Measurements from ENCODE around the gene MBTPS1. TPM values are rescaled to one million over a fixed set of nuclear protein-coding genes. Genes with fewer than 3 reads are reported as not detected.
"Not testable (repeated sequence)": the region's sequence is repeated elsewhere in the genome, so short reads cannot be mapped to it uniquely, and the experiment has no call there.

MBTPS1 gene
- total RNA-seq, 4 donors from 2014 or later, result 36.3 to 77.6 (median 53.0) TPM

- no peak overlapping the region for H3K27ac ChIP-seq
- no peaks in the 10 kb centered on the region for H3K27me3 ChIP-seq
- peaks cover 0 to 3% (median 0%) of the 10 kb centered on the region in 3 donors for H3K4me1 ChIP-seq
- H3K4me3 ChIP-seq, result no peak overlapping the region
- peaks cover 0 to 64% (median 8%) of the 10 kb centered on the region in 3 donors for H3K36me3 ChIP-seq
- no peak for DNase-seq
- intact Hi-C loops (cut with DNase I), result no loop called here
- H3K9me3 ChIP-seq, result no peaks in the 10 kb centered on the region
- WGBS, 2 donors, result 78 to 85% methylated on average over 7 of the region's 7 CpGs
- no peak for TF ChIP-seq POLR2A (IDR thresholded peaks at IDR 0.05)
- TF ChIP-seq, protein P1, sequence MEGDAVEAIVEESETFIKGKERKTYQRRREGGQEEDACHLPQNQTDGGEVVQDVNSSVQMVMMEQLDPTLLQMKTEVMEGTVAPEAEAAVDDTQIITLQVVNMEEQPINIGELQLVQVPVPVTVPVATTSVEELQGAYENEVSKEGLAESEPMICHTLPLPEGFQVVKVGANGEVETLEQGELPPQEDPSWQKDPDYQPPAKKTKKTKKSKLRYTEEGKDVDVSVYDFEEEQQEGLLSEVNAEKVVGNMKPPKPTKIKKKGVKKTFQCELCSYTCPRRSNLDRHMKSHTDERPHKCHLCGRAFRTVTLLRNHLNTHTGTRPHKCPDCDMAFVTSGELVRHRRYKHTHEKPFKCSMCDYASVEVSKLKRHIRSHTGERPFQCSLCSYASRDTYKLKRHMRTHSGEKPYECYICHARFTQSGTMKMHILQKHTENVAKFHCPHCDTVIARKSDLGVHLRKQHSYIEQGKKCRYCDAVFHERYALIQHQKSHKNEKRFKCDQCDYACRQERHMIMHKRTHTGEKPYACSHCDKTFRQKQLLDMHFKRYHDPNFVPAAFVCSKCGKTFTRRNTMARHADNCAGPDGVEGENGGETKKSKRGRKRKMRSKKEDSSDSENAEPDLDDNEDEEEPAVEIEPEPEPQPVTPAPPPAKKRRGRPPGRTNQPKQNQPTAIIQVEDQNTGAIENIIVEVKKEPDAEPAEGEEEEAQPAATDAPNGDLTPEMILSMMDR (IDR thresholded peaks at IDR 0.05), result no peak
Observed at GRCh38 chr16:84124257-84125073, 7.7 kb upstream of the MBTPS1 start.

DNA sequence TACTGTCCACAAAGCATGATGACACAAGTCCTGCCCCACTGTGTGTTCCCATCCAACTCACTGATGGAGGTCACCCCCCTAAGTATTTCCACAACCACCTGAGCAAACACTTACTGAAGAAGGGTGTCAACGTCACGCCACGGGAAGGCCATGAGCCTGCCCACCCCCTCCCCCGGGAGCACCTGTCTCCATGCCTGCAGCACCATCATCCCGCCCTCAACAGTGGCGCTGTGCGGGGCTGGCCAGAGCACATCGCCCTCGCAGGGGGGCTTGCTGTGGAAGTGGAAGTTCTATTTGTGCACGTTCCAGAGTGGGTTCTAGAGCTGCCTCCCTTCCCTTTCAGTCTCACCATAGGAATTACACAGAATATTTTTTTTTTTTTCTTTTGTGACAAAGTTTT lies 4.3 kb upstream of the MBTPS1 start:
- 87 to 93% methylated on average over 10 of the region's 10 CpGs for WGBS, 2 donors
- no peak for DNase-seq
- intact Hi-C loops (cut with DNase I), result no loop called here
- no peak overlapping the region for H3K4me3 ChIP-seq
- peaks cover 0 to 20% (median 6%) of the 10 kb centered on the region in 3 donors for H3K4me1 ChIP-seq
- TF ChIP-seq, protein P1 (IDR thresholded peaks at IDR 0.05), result no peak
- TF ChIP-seq POLR2A (IDR thresholded peaks at IDR 0.05), result no peak
- no peak overlapping the region for H3K27ac ChIP-seq
- no peaks in the 10 kb centered on the region for H3K27me3 ChIP-seq
- no peaks in the 10 kb centered on the region for H3K9me3 ChIP-seq
- peaks cover 0 to 33% (median 0%) of the 10 kb centered on the region in 3 donors for H3K36me3 ChIP-seq

DNA sequence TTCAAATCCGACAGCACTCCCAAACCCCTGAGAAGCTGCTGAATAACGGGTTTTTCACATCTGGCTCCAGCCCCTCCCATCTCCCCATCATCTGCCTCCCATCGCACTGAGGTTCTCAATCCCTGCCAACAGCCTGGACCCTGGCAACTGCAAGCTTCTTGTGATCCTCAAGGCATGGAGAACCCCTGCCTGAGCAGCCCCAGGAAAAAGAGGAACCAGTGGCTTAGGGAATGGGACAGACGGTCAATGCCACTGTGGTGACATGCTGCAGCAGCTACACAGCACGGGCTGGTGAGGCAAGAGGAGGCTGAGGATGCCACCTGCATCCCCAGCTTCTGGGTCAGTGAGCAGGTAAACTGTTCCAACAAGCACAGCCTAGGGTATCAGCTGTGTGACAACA lies 3.3 kb upstream of the MBTPS1 start:
- intact Hi-C loops (cut with DNase I), result no loop called here
- Histone ChIP-seq H3K4me1 (peaks cover 9 to 29% (median 14%) of the 10 kb centered on the region in 3 donors), H3K27ac (no peak overlapping the region), H3K36me3 (peaks cover 0 to 27% (median 0%) of the 10 kb centered on the region in 3 donors), H3K27me3 (no peaks in the 10 kb centered on the region), H3K4me3 (no peak overlapping the region), H3K9me3 (no peaks in the 10 kb centered on the region)
- no peak for TF ChIP-seq POLR2A (IDR thresholded peaks at IDR 0.05)
- TF ChIP-seq, protein P1 (IDR thresholded peaks at IDR 0.05), result no peak
- DNase-seq, result no peak
- 67 to 88% methylated on average over 3 to 4 of the region's 5 CpGs for WGBS, 2 donors

GRCh38 chr16:84119368-84119767 lies 2.6 kb upstream of the MBTPS1 start:
- intact Hi-C loops (cut with DNase I), result no loop called here
- Histone ChIP-seq H3K36me3 (peaks cover 0 to 25% (median 0%) of the 10 kb centered on the region in 3 donors), H3K4me1 (peaks cover 11 to 36% (median 20%) of the 10 kb centered on the region in 3 donors), H3K27me3 (no peaks in the 10 kb centered on the region), H3K9me3 (no peaks in the 10 kb centered on the region), H3K27ac (no peak overlapping the region), H3K4me3 (no peak overlapping the region)
- TF ChIP-seq, protein P1 (IDR thresholded peaks at IDR 0.05), result no peak
- TF ChIP-seq POLR2A (IDR thresholded peaks at IDR 0.05), result no peak
- WGBS, 2 donors, result 30% methylated on average over 2 of the region's 13 CpGs; no CpG with 5 or more reads in 1 of the 2 donors
- no peak for DNase-seq

DNA sequence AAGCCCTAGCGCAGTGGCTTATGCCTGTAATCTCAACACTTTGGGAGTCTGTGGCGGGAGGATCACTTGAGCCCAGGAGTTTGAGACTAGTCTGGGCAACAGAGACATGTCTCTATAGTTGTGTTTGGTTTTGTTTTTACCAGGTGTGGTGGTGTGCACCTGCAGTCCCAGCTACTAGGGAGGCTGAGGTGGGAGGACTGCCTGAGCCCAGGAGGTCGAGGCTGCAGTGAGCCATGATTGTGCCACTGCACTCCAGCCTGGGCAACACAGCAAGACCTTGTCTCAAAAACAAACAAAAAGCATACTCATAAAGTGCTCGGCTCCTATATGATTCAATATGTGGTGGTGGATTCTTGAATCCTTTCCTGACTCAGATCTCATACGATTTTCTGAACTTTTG lies 1.6 kb upstream of the MBTPS1 start:
- H3K27ac ChIP-seq; DNase-seq; H3K9me3 ChIP-seq; H3K27me3 ChIP-seq; intact Hi-C loops (cut with DNase I); H3K4me3 ChIP-seq: not testable (repeated sequence)
- peaks cover 0 to 15% (median 0%) of the 10 kb centered on the region in 3 donors for H3K36me3 ChIP-seq
- peaks cover 11 to 47% (median 20%) of the 10 kb centered on the region in 3 donors for H3K4me1 ChIP-seq
- 89 to 92% methylated on average over 4 to 5 of the region's 5 CpGs for WGBS, 2 donors

Measured in esophagus squamous epithelium (tissue), 5 donors.